ELF-1 (cell line): ENCODE results near the gene FEM1C.

ENCODE experiments used
- DNase-seq: peaks from one replicate; pipeline ENCODE4 v3.0.0-alpha.2; 2016; ENCODE audit warnings: low read depth, low spot score

FEM1C gene

GRCh38 chr5:115477581-115477980 lies 67.0 kb downstream of the FEM1C start:
- no peak for DNase-seq

GRCh38 chr5:115475788-115476187 lies 68.8 kb downstream of the FEM1C start:
- no peak for DNase-seq

- DNase-seq = no peak
These were observed 72.1 kb downstream of the FEM1C start for GRCh38 chr5:115472271-115473025.

- no peak for DNase-seq
These were observed 73.1 kb downstream of the FEM1C start for GRCh38 chr5:115471345-115472063.

- DNase-seq = no peak
These were observed 73.7 kb downstream of the FEM1C start for GRCh38 chr5:115470921-115471320.
